Kasumi-1 (cell line): ENCODE measurements around the gene DAZAP1.
"Not testable (repeated sequence)": the region's sequence is repeated elsewhere in the genome, so short reads cannot be mapped to it uniquely, and the experiment has no call there.

Experiments used
- DNase-seq, 2 experiments: peaks; one replicate each; lab custom pipeline; 2025; lab: John Stamatoyannopoulos, UW

DAZAP1 gene

GRCh38 chr19:1426736-1427135, 19.4 kb downstream of the DAZAP1 start:
- DNase-seq: no peak

GRCh38 chr19:1427221-1427920, 20.0 kb downstream of the DAZAP1 start:
- no peak for DNase-seq

DNA sequence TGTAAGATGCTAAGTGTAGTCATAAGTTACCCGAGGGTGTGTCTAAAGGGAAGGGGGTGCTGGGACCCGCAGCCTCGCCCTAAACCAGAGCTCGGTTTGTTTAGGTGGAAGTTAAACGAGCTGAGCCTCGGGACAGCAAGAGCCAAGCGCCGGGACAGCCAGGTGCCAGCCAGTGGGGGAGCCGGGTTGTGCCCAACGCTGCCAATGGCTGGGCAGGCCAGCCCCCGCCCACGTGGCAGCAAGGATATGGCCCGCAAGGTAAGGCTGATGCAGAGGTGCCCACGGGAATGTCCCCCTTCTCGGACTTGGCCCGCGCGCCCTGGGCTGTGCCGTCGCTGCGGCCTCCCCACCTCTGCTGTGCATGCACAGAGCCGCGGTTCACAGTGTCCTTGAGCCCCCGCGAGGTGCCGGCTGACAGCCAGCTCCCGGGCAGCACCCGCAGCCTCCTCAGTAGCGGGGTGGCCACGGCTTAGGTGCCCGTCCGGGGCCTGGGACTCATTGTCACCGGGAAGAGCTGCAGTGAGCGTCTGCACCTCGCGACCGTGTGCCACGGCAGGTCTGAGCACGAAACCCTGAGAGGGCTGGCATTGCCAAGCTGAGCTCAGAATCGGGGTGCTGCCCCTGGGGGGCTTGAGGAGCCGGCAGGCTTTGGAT, 21.5 kb downstream of the DAZAP1 start:
- DNase-seq: no peak

GRCh38 chr19:1429750-1430149, 22.4 kb downstream of the DAZAP1 start:
- DNase-seq: no peak

DNA sequence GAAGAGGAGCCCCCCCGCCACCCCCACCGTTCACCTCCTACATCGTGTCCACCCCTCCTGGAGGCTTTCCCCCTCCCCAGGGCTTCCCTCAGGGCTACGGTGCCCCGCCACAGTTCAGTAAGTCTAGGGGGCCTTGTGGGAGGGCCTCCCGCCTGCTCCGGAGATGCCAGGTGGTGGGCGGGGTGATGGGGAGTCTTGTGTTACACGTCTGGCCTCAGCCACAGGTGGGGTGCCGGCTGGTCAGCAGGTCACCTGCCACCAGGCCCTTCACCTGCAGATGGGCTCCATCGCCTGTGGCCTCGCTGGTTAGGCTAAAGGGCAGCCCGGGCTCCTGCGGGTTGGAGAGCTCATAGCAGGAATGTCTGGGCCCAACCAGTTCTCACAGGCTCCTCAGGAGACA, 22.9 kb downstream of the DAZAP1 start:
- DNase-seq: no peak

DNA sequence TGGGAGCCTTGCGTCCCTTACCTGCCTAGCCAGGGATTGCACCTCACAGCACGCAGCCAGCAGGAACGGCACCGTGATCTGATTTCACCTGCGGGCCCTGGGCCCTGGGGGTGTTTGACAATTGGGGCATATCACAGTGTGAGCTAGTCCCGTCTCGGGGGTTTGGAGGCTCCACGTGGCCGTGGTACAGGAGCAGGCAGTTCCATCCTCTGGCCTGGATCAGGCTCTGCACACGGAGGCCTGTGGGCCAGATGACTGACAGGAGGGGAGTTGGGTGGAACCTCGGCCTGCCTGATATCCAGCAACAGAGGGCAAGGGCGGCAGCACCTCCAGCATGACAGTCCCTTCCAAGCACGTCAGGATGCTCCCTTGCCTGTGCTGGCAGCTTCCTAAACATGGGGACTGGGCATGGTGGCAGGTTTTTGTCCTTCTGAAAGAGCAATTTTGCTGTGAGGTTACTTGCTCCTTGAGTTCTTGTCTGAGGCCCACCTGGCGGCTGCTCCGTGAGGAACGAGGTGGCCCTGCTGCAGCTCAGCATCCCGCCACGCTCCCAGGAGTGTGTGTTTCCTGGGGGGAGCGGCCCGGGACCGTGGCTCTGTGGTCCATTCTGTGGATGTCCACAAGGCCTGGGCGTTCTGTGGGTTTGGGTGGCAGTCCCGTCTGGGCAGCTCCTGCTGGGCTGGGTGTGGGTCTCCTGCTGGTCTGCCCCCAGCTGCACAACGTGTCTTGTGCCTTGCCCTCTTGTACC, 24.5 kb downstream of the DAZAP1 start:
- DNase-seq: no peak

DNA sequence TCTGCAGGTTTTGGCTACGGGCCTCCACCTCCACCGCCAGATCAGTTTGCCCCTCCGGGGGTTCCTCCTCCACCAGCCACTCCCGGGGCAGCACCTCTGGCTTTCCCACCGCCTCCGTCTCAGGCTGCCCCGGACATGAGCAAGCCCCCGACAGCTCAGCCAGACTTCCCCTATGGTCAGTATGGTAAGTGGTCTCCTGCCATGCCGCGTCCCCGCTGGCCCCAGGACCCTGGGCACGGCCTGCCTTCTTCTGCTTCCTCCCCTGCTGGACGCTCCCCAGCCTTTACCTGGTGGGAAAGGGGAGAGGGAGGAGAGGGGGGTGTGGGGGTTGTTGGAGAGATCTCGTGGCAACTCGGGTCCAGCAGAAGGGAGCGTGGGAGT, 25.1 kb downstream of the DAZAP1 start:
- DNase-seq: no peak

DNA sequence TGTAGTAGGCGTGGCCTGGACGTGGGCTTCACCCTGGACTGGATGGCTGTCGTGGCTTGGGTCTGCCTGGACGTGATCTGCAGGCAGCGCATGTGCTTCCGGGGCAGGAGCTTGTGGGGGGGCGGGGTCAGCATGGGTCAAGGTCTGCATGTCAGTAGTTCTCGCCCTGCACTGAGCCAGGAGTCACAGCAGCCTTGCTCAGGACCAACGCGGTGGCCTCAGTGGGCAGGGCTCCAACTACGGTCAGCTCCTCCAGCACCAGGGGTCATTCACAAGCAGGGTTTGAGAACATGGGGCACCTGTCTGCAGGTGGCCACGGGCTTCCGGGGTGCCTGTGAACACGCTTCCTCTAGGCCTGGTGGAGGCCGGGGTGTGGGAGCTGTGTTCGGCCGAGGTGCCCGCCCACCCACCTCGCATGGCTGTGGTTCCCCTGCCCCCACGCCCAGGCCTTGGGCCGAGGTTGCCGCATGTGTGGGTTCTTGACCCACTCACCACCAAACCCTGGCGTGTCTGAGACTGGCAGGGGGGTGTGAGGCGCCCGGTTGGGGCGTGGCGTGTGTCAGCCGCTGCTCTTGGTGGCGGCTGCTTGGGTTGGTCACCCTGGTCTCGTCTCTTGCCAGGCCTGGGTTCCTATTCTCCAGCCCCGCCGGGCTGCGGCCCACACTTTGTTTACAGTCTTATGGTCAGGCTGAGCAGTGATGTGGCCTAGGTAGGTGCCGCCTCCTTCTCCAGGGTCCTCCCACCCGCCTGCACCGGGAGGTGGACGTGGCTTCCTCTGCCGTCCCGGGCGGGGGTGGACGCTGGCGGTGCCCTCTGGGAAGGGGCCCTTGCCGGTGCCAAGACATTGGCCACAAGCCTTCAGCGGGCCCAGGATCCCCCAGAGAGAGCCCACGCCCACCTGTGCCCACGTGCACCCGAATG, 26.0 kb downstream of the DAZAP1 start:
- DNase-seq: no peak

GRCh38 chr19:1434040-1434366, 26.6 kb downstream of the DAZAP1 start:
- no peak for DNase-seq

DNA sequence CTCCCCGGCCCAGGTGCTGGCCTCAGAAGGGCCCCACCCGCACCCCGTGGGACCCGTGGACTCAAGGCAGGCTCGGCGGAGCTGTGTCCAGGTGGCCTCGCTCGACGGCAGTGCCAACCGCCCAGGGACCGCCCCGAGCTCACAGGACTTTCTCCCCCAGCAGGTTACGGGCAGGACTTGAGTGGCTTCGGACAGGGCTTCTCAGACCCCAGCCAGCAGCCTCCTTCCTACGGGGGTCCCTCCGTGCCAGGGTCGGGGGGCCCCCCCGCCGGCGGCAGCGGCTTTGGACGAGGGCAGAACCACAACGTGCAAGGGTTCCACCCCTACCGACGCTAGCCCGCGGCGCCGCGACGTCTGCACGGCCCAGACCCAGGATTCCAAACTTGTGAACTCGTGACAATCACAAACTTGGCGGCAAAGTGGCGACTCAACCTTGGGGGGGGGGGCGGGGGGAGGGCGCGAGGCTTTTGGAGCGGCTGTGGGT, 27.2 kb downstream of the DAZAP1 start:
- no peak for DNase-seq

DNA sequence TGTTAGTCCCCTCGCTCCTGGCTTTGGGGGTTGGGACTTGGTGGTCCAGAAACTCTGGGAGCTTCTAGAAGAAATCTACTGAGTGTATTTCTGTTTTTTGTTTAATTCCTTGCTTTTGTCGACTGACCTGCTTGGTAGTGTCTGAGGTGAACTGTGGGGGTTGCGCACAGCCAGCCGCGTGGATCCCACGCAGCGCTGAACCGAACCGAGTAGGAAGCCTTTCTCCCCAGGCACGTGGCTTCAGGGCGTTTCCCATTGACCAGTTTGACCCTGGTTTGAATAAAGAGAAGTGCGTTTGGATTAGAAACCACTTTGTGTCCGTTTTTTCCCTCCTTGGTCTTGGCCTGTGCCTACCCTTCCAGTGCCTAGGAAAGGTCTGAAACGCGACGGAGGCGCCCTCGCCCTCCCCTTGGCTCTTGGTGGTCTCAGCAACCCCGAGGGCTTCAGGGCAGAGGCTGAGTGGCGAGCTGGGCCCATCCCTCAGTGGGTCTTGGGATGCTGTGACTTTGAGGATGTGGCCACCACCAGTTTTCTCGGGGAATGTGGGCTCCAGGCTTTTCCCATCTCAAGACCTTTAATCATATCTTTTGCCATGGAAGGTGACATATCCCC, 28.1 kb downstream of the DAZAP1 start:
- no peak for DNase-seq

DNA sequence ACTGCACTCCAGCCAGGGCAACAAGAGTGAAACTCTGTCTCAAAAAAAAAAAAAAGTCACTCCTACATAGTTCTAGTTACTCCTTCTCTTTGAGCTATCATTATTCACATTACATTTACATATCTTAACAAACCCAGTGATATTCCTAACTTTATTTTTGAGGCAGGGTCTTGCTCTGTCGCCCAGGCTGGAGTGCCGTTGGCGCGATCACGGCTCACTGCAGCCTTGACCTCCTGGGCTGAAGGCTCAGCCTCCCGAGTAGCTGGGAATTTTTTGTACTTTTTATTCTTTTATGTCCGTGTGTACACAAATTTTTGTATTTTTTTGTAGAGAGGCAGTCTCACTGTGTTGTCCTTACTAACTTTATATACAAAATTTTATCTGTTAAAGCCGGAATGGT, 30.2 kb downstream of the DAZAP1 start:
- no peak for DNase-seq

GRCh38 chr19:1438035-1438932, 30.9 kb downstream of the DAZAP1 start, which contains the start of gene RPS15:
TSS of gene RPS15 (plus strand) at chr19:1438396. CDS start at chr19:1438426, 30 bp downstream.
- DNase-seq: peak; percentile 87 to 91

DNA sequence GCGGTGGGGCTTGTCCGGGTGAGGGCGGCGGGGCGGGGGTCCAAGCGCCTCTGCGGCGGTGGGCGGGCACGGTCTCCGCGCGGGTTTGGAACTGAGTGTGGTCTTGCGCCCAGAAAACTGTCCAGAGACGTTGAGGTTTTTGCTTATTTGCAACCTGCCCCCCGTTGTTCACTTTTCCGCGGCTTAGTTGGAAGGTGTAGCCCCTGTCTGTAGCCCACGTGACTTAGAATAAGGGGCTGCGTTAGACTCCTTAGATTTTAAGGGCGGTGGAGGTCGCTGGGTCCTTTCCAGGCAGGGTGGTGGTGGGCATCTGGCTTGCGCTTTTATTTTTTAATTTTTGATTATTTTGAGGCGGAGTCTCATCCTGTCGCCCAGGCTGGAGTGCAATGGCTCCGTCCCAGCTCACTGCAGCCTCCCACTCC, 31.6 kb downstream of the DAZAP1 start:
- no peak for DNase-seq

DNA sequence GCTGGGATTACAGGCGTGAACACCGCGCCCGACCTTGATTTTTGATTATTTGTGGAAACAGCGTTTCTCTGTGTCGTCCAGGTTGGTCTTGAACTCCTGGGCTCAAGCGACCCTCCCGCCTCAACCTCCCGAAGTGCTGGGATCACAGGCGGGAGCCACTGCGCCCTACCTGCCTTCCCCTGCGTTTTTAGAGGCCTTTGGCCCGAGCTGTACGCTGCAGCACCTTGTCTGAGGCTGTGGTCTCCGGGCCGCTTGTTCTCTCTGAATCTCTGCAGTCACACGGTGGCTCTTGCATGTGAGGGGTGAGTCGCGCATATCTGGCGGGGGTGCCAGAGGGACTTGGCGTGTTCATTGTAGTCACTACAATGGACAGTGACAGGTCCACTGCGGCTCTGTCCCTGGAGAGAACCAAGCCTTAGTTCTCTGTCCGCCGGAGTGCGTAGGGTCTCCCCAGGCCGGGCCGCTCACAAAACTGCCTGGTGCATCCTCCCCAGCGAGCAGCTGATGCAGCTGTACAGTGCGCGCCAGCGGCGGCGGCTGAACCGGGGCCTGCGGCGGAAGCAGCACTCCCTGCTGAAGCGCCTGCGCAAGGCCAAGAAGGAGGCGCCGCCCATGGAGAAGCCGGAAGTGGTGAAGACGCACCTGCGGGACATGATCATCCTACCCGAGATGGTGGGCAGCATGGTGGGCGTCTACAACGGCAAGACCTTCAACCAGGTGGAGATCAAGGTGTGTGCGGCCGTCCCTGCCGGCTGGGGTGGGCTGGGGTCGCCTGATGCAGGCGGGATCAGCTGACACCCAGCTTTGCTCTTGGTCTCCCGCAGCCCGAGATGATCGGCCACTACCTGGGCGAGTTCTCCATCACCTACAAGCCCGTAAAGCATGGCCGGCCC, 32.4 kb downstream of the DAZAP1 start:
- DNase-seq: not testable (repeated sequence)

DNA sequence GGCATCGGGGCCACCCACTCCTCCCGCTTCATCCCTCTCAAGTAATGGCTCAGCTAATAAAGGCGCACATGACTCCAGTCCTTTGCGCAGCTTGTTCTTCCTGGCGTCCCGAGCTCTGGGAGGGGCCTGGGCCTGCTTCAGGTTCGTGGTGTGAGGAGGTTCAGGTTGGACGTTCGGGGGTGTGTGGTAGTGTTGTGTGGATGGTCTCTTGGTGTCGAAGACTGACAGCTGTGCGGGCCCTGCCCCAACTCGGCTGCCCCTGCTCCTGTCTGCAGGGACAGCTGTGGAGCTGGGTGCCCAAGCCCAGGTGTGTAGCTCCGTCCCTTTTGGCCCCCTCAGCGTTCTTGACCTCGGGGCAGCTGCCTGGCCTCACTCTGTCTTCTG, 33.0 kb downstream of the DAZAP1 start:
- DNase-seq: no peak

- DNase-seq: no peak
Observed at GRCh38 chr19:1441022-1441426, 33.6 kb downstream of the DAZAP1 start.

DNA sequence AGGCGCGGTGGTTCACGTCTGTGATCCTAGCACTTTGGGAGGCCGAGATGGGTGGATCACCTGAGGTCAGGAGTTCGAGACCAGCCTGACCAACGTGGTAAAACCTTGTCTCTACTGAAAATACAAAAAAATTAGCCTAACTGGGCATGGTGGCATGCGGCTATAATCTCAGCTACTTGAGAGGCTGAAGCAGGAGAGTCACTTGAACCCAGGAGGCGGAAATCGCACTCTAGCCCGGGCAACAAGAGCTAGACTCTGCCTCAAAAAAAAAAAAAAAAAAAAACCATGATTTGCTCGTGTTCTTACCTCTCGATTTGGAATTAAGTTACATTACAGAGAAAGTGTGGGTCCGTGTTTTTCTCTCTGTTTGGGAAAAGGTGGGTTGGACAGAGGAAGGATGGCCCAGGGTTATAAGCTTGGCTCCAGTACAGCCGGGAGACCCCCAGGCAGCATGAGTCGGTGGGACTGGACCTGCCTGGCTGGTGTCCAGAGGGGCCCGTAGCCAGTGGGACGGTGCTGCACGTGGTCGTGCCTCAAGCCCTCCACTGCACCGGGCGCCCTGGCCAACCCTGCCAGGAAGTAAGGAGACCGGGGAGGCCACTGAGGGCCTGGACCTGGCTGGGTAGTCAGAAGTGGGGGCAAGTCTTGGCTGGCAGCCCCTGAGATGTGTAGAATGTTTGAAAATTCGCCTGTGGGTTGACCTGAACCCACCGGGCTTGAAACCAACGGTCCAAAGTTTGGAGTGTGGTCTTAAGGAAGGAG, 34.5 kb downstream of the DAZAP1 start:
- DNase-seq: no peak
